ENCODE measurements around the gene ZFAND3. TPM values are rescaled to one million over a fixed set of nuclear protein-coding genes. Genes with fewer than 3 reads are reported as not detected.

The ZFAND3 gene
- total and polyA plus RNA-seq, 2 experiments from 2014 or later = 36.5 to 50.0 TPM

- Histone ChIP-seq H3K4me1 (ENCODE audit: insufficient read depth) (no peaks in the 10 kb centered on the region), H3K4me3 (no peak overlapping the region), H3K4me2 (no peak overlapping the region), H3K9me3 (ENCODE audit: low read depth) (no peaks in the 10 kb centered on the region), H3K27me3 (no peaks in the 10 kb centered on the region), H3K36me3 (replicated peaks; ENCODE audit: insufficient read depth, low read depth) (no peaks in the 10 kb centered on the region), H3K27ac (no peak overlapping the region), H4K20me1 (ENCODE audit: insufficient read depth, poor library complexity, severe bottlenecking) (peaks cover 62% of the 10 kb centered on the region), H2AFZ (no peak overlapping the region), H3K79me2 (peaks cover 91% of the 10 kb centered on the region), H3K9me2 (replicated peaks; ENCODE audit: insufficient read depth) (no peaks in the 10 kb centered on the region)
- no peak for DNase-seq (ENCODE audit: low spot score)
- TF ChIP-seq CTCF (IDR thresholded peaks at IDR 0.05; ENCODE audit: poor library complexity) (no peak), EZH2phosphoT487 (IDR thresholded peaks at IDR 0.05; ENCODE audit: low read depth, severe bottlenecking, unreplicated experiment) (no peak), EZH2 (IDR thresholded peaks at IDR 0.05; ENCODE audit: borderline replicate concordance) (no peak)
Observed at GRCh38 chr6:38057994-38058393, 238.5 kb downstream of the ZFAND3 start.

- no peaks in the 10 kb centered on the region for H3K36me3 ChIP-seq (replicated peaks; ENCODE audit: insufficient read depth, low read depth)
- TF ChIP-seq EZH2 (IDR thresholded peaks at IDR 0.05; ENCODE audit: borderline replicate concordance) (no peak), CTCF (IDR thresholded peaks at IDR 0.05; ENCODE audit: poor library complexity) (no peak), EZH2phosphoT487 (IDR thresholded peaks at IDR 0.05; ENCODE audit: low read depth, severe bottlenecking, unreplicated experiment) (no peak)
- H3K9me2 ChIP-seq (replicated peaks; ENCODE audit: insufficient read depth) = no peaks in the 10 kb centered on the region
- peaks cover 63% of the 10 kb centered on the region for H3K79me2 ChIP-seq
- H3K4me3 ChIP-seq = no peak overlapping the region
- H3K27me3 ChIP-seq = no peaks in the 10 kb centered on the region
- H3K4me1 ChIP-seq (ENCODE audit: insufficient read depth) = no peaks in the 10 kb centered on the region
- whole genome bisulfite sequencing (ENCODE audit: low lambda C conversion rate, missing lambda C conversion rate) = 97% methylated on average over 3 of the region's 3 CpGs
- no peak overlapping the region for H2AFZ ChIP-seq
- no peak overlapping the region for H3K27ac ChIP-seq
- H3K9me3 ChIP-seq (ENCODE audit: low read depth) = no peaks in the 10 kb centered on the region
- H3K4me2 ChIP-seq = no peak overlapping the region
- no peak for DNase-seq (ENCODE audit: low spot score)
- H4K20me1 ChIP-seq (ENCODE audit: insufficient read depth, poor library complexity, severe bottlenecking) = peaks cover 32% of the 10 kb centered on the region
Observed at GRCh38 chr6:38062066-38062465, 242.5 kb downstream of the ZFAND3 start.

GRCh38 chr6:38063973-38064372, 244.4 kb downstream of the ZFAND3 start:
- Histone ChIP-seq H3K27ac (no peak overlapping the region), H3K27me3 (no peaks in the 10 kb centered on the region), H3K36me3 (replicated peaks; ENCODE audit: insufficient read depth, low read depth) (no peaks in the 10 kb centered on the region), H3K79me2 (peaks cover 59% of the 10 kb centered on the region), H3K4me1 (ENCODE audit: insufficient read depth) (no peaks in the 10 kb centered on the region), H3K9me3 (ENCODE audit: low read depth) (no peaks in the 10 kb centered on the region), H4K20me1 (ENCODE audit: insufficient read depth, poor library complexity, severe bottlenecking) (peaks cover 34% of the 10 kb centered on the region), H3K4me3 (no peak overlapping the region), H2AFZ (no peak overlapping the region), H3K4me2 (no peak overlapping the region), H3K9me2 (replicated peaks; ENCODE audit: insufficient read depth) (no peaks in the 10 kb centered on the region)
- TF ChIP-seq EZH2 (IDR thresholded peaks at IDR 0.05; ENCODE audit: borderline replicate concordance) (no peak), EZH2phosphoT487 (IDR thresholded peaks at IDR 0.05; ENCODE audit: low read depth, severe bottlenecking, unreplicated experiment) (no peak), CTCF (IDR thresholded peaks at IDR 0.05; ENCODE audit: poor library complexity) (no peak)
- no peak for DNase-seq (ENCODE audit: low spot score)
- 95% methylated on average over 3 of the region's 3 CpGs for WGBS (ENCODE audit: low lambda C conversion rate, missing lambda C conversion rate)

GRCh38 chr6:38064431-38064830, 244.9 kb downstream of the ZFAND3 start:
- H4K20me1 ChIP-seq (ENCODE audit: insufficient read depth, poor library complexity, severe bottlenecking) = peaks cover 35% of the 10 kb centered on the region
- no peaks in the 10 kb centered on the region for H3K36me3 ChIP-seq (replicated peaks; ENCODE audit: insufficient read depth, low read depth)
- WGBS (ENCODE audit: low lambda C conversion rate, missing lambda C conversion rate) = 95% methylated on average over 2 of the region's 2 CpGs
- H3K9me2 ChIP-seq (replicated peaks; ENCODE audit: insufficient read depth) = no peaks in the 10 kb centered on the region
- TF ChIP-seq EZH2phosphoT487 (IDR thresholded peaks at IDR 0.05; ENCODE audit: low read depth, severe bottlenecking, unreplicated experiment) (no peak), EZH2 (IDR thresholded peaks at IDR 0.05; ENCODE audit: borderline replicate concordance) (no peak), CTCF (IDR thresholded peaks at IDR 0.05; ENCODE audit: poor library complexity) (no peak)
- no peaks in the 10 kb centered on the region for H3K27me3 ChIP-seq
- no peak overlapping the region for H3K4me2 ChIP-seq
- no peak overlapping the region for H2AFZ ChIP-seq
- H3K9me3 ChIP-seq (ENCODE audit: low read depth) = no peaks in the 10 kb centered on the region
- no peaks in the 10 kb centered on the region for H3K4me1 ChIP-seq (ENCODE audit: insufficient read depth)
- no peak for DNase-seq (ENCODE audit: low spot score)
- peaks cover 56% of the 10 kb centered on the region for H3K79me2 ChIP-seq
- H3K4me3 ChIP-seq = no peak overlapping the region
- no peak overlapping the region for H3K27ac ChIP-seq

Measured in hepatocyte (in vitro differentiated cells).